Neural cell (in vitro differentiated cells): ENCODE results near the gene MYB. TPM values are rescaled to one million over a fixed set of nuclear protein-coding genes. Genes with fewer than 3 reads are reported as not detected.

Experiments used
- H2AFZ ChIP-seq: fragments of 200-600, 300-800 bp; sonication (generic), shearing (Covaris generic); 2 replicates; pipeline ENCODE4 v1.6.0; 2014; ENCODE audit warnings: low read depth, mild to moderate bottlenecking, antibody characterized with exemption, low read length, moderate library complexity
- H3F3A ChIP-seq: fragments of 200-600 bp; shearing (Covaris generic); 2 replicates; pipeline ENCODE4 v1.6.1; 2016; ENCODE audit warnings: mild to moderate bottlenecking, moderate library complexity, mixed read lengths, antibody characterized with exemption, low read length; ENCODE audit not compliant: insufficient read depth, poor library complexity, severe bottlenecking
- H3K27ac ChIP-seq: fragments of 200-600, 300-800 bp; sonication (generic), shearing (Covaris generic); 2 replicates; pipeline ENCODE4 v1.5.1; 2014; ENCODE audit warnings: mild to moderate bottlenecking, low read length, moderate library complexity
- H3K27me3 ChIP-seq: fragments of 300-800, 200-600 bp; sonication (generic), shearing (Covaris generic); 2 replicates; pipeline ENCODE4 v1.6.0; 2014; ENCODE audit warnings: mild to moderate bottlenecking, low read depth, low read length, moderate library complexity; ENCODE audit not compliant: insufficient read depth
- H3K36me3 ChIP-seq: fragments of 300-800, 200-600 bp; sonication (generic), shearing (Covaris generic); 2 replicates; pipeline ENCODE4 v1.5.1; 2014; ENCODE audit warnings: mild to moderate bottlenecking, antibody characterized with exemption, low read length, moderate library complexity; ENCODE audit not compliant: insufficient read depth
- H3K4me2 ChIP-seq: fragments of 300-800, 200-600 bp; sonication (generic), shearing (Covaris generic); 2 replicates; pipeline ENCODE4 v1.6.0; 2014; ENCODE audit warnings: mild to moderate bottlenecking, low read length
- H3K4me3 ChIP-seq: fragments of 300-800, 200-600 bp; sonication (generic), shearing (Covaris generic); 2 replicates; pipeline ENCODE4 v1.5.1; 2014; ENCODE audit warnings: mild to moderate bottlenecking, low read length, moderate library complexity
- H3K79me2 ChIP-seq: fragments of 200-600 bp; shearing (Covaris generic); replicated peaks from 2 replicates; pipeline ENCODE4 v1.6.0; 2014; ENCODE audit warnings: mild to moderate bottlenecking, low read length, moderate library complexity; ENCODE audit not compliant: insufficient read depth
- H3K9ac ChIP-seq: fragments of 300-800, 200-600 bp; sonication (generic), shearing (Covaris generic); 2 replicates; pipeline ENCODE4 v1.6.1; 2016; ENCODE audit warnings: mild to moderate bottlenecking, low read length, mixed read lengths
- H3K9me2 ChIP-seq: fragments of 200-600 bp; shearing (Covaris generic); 2 replicates; pipeline ENCODE4 v1.6.1; 2016; ENCODE audit warnings: mild to moderate bottlenecking, low read length, mixed read lengths; ENCODE audit not compliant: insufficient read depth
- H3K9me3 ChIP-seq: fragments of 200-600, 300-800 bp; sonication (generic), shearing (Covaris generic); 2 replicates; pipeline ENCODE4 v1.6.1; 2016; ENCODE audit warnings: mild to moderate bottlenecking, mixed run types, low read length, moderate library complexity, mixed read lengths
- H4K20me1 ChIP-seq: fragments of 200-600 bp; shearing (Covaris generic); 2 replicates; pipeline ENCODE4 v1.6.1; 2016; ENCODE audit warnings: mild to moderate bottlenecking, mixed run types; ENCODE audit not compliant: insufficient read depth
- EP300 ChIP-seq: fragments of 450-650 bp; conservative IDR thresholded peaks from 2 replicates; pipeline ENCODE4 v1.6.1; 2014; ENCODE audit warnings: antibody characterized with exemption, mild to moderate bottlenecking, moderate library complexity; ENCODE audit not compliant: poor library complexity, severe bottlenecking
- POLR2AphosphoS5 ChIP-seq: IDR thresholded peaks from 2 replicates; pipeline ENCODE4 v1.6.1; 2012
- RAD21 ChIP-seq: fragments of 450-650 bp; conservative IDR thresholded peaks from 2 replicates; pipeline ENCODE4 v1.6.1; 2014; ENCODE audit warnings: antibody characterized with exemption, mild to moderate bottlenecking, moderate library complexity
- SMC3 ChIP-seq: fragments of 450-650 bp; conservative IDR thresholded peaks from 2 replicates; pipeline ENCODE4 v1.6.1; 2014; ENCODE audit warnings: antibody characterized with exemption, mild to moderate bottlenecking, moderate library complexity; ENCODE audit not compliant: poor library complexity
- TAF1 ChIP-seq: IDR thresholded peaks from 2 replicates; pipeline ENCODE4 v1.6.1; 2012; ENCODE audit warnings: low read depth
- polyA plus RNA-seq: library from polyadenylated mRNA; depleted of rRNA; stranded (reverse); fragments of >200 nt; gene quantifications from 2 replicates; pipeline ENCODE4 v1.2.3, GENCODE V29; 2014
- small RNA-seq, 3 experiments: library from RNA; depleted of rRNA; stranded (forward); fragments of <200 nt; gene quantifications; one replicate each; pipeline ENCODE3, GENCODE V24; 2012
- TF ChIP-seq, protein P1 (sequence below): fragments of 450-650 bp; IDR thresholded peaks from 2 replicates; pipeline ENCODE4 v1.5.1; 2014; ENCODE audit warnings: antibody characterized with exemption, mild to moderate bottlenecking, moderate library complexity; ENCODE audit not compliant: poor library complexity, severe bottlenecking

Gene MYB
- polyA plus RNA-seq, 1 donor from 2014 or later = 4.0 TPM

DNA sequence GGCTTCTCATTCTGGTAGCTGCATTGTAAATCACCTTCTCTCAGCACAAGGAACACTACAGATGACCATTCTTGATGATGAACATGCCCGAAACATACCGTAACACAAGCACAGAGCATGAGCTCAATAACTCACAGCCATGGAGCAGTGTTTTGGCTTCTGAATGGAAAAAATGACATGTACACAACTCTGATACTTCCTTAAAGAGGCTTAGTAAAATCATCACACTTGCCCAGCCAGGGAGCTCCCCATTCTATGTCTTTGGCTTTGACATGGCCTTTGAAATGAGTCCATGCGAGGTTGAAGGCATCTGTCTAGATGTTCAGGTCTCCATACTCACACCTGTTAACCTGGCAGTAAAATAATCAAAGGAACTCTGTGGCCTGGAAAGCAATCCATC is 87.6 kb downstream of the MYB start:
- Histone ChIP-seq H3K4me2 (no peak overlapping the region), H4K20me1 (no peaks in the 10 kb centered on the region), H3K36me3 (no peaks in the 10 kb centered on the region), H2AFZ (no peak overlapping the region), H3K4me3 (no peak overlapping the region), H3K27ac (no peak overlapping the region), H3K27me3 (no peaks in the 10 kb centered on the region), H3F3A (no peaks in the 10 kb centered on the region), H3K9me3 (no peaks in the 10 kb centered on the region), H3K9me2 (no peaks in the 10 kb centered on the region), H3K79me2 (no peaks in the 10 kb centered on the region), H3K9ac (no peak overlapping the region)
- TF ChIP-seq POLR2AphosphoS5 = no peak
- TF ChIP-seq RAD21 = no peak
- TF ChIP-seq, protein P1, sequence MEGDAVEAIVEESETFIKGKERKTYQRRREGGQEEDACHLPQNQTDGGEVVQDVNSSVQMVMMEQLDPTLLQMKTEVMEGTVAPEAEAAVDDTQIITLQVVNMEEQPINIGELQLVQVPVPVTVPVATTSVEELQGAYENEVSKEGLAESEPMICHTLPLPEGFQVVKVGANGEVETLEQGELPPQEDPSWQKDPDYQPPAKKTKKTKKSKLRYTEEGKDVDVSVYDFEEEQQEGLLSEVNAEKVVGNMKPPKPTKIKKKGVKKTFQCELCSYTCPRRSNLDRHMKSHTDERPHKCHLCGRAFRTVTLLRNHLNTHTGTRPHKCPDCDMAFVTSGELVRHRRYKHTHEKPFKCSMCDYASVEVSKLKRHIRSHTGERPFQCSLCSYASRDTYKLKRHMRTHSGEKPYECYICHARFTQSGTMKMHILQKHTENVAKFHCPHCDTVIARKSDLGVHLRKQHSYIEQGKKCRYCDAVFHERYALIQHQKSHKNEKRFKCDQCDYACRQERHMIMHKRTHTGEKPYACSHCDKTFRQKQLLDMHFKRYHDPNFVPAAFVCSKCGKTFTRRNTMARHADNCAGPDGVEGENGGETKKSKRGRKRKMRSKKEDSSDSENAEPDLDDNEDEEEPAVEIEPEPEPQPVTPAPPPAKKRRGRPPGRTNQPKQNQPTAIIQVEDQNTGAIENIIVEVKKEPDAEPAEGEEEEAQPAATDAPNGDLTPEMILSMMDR = no peak
- TF ChIP-seq TAF1 = no peak
- no peak for TF ChIP-seq SMC3
- no peak for TF ChIP-seq EP300

Small RNA genes lying within 50 kb of the gene (small RNA-seq; reads per million reads assigned to genes)
- gene MIR548A2 = 0 reads per million in 3 experiments

Other genes starting within 250 kb of the MYB start
- gene ALDH8A1, start 231.2 kb upstream of the MYB start, polyA plus RNA-seq = 6.9 and 8.2 TPM in 2 replicates
- 72.0 and 103 TPM in 2 replicates for gene HBS1L, start 126.5 kb upstream of the MYB start, polyA plus RNA-seq